GM12864 (cell line): ENCODE measurements around the gene SOBP.

Source experiments
- DNase-seq: peaks from one replicate; pipeline ENCODE4 v3.0.0-alpha.2; 2011; ENCODE audit warnings: low read depth
- H3K4me3 ChIP-seq: 2 replicates; pipeline ENCODE4 v1.5.1; 2011; ENCODE audit warnings: mild to moderate bottlenecking, low read depth, low read length, control low read depth
- TF ChIP-seq, protein P1 (sequence below): IDR thresholded peaks from 2 replicates; pipeline ENCODE4 v1.5.1; 2011; ENCODE audit warnings: low read depth, mild to moderate bottlenecking, moderate library complexity, low read length, control low read depth, inconsistent platforms; ENCODE audit errors: missing control alignments

SOBP gene

DNA sequence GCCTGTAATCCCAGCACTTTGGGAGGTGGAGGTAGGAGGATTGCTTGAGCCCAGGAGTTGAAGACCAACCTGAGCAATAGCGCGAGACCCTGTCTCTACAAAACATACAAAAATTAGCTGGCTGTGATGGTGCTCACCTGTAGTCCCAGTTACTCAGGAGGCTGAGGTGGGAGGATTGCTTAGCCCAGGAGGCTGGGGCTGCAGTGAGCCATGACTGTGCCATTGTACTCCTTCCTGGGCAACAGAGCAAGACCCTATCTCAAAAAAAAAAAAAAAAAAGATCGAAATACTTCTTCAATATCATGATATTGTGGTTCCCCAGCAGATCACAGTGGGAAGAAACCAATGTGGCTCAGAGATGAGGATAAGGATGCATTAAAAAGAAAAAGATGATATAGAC is 47.6 kb downstream of the SOBP start:
- TF ChIP-seq, protein P1, sequence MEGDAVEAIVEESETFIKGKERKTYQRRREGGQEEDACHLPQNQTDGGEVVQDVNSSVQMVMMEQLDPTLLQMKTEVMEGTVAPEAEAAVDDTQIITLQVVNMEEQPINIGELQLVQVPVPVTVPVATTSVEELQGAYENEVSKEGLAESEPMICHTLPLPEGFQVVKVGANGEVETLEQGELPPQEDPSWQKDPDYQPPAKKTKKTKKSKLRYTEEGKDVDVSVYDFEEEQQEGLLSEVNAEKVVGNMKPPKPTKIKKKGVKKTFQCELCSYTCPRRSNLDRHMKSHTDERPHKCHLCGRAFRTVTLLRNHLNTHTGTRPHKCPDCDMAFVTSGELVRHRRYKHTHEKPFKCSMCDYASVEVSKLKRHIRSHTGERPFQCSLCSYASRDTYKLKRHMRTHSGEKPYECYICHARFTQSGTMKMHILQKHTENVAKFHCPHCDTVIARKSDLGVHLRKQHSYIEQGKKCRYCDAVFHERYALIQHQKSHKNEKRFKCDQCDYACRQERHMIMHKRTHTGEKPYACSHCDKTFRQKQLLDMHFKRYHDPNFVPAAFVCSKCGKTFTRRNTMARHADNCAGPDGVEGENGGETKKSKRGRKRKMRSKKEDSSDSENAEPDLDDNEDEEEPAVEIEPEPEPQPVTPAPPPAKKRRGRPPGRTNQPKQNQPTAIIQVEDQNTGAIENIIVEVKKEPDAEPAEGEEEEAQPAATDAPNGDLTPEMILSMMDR = no peak
- no peak for DNase-seq
- no peak overlapping the region for H3K4me3 ChIP-seq

DNA sequence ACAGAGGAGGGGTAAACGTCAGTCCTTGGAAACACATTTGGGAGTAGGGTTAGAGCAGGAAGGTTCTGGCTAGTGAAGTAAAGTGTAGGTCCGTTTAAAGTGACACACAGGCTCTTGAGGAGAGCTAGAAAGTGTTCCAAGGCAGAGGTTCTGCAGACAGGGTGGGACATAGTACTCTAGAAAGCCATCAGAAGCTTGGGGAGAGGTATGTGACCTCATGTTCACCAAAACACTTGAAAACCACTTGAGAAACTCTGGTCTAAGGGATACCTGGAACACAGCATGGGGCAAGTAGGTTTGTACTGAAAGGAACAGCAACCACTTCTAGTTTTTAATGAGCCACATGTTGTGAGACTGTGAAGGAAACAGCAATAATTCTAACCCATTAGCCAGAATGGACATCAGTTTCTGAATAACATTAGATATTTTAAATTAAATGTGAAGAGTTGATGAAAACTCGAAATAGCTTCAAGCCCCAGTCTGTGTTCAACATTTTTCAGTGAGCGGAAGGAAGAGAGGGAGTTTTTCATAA is 49.0 kb downstream of the SOBP start:
- no peak for DNase-seq
- H3K4me3 ChIP-seq = no peak overlapping the region
- TF ChIP-seq, protein P1 = no peak

DNA sequence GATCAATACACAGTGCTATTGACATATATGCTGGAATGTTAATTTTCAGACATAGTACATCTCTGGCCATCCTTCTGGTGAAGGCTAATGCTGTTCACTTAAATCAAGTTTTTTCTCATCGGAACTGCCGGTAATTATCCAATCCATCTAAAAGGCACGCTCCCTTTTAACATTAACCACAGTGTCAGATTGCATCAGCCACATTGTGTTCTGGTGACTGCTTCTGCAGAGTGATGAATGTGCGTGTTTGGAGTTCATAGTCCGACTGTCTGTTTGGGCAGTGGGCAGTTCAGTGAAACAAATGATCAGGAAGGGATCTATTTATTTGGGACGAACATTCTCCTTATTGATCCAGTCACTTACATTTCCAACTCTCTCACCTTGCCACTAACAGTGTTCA is 49.5 kb downstream of the SOBP start:
- no peak for DNase-seq
- H3K4me3 ChIP-seq = no peak overlapping the region
- TF ChIP-seq, protein P1 = no peak

DNA sequence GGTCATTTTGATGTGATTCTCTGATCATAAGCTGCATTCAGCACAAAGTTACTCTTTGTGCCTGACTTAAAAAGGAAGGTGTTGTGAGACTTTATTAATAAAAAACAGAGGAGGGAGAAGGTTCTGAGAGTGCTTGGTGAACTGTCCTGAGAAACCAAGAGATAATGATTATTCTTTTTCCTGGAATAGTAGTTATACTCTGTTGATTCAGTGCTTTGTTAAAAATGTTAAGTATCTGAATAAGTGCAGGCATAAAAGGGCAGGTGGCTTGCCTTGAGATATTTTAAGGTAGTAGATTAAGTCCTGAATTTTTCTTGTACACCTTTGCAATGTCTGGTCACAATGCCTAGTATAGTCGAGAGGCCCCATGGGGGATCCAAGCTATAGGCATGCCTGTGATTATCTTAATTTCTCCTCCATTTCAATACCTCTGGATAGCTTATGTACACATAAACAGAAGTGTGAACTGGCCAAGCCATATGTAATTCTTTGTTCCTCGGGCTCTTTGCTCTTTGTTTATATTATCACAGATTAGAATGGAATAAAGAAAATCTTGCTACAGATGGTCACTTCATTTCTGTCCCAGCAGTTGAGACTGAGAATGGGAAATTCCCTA is 50.0 kb downstream of the SOBP start:
- DNase-seq = no peak
- TF ChIP-seq, protein P1 = no peak
- no peak overlapping the region for H3K4me3 ChIP-seq

DNA sequence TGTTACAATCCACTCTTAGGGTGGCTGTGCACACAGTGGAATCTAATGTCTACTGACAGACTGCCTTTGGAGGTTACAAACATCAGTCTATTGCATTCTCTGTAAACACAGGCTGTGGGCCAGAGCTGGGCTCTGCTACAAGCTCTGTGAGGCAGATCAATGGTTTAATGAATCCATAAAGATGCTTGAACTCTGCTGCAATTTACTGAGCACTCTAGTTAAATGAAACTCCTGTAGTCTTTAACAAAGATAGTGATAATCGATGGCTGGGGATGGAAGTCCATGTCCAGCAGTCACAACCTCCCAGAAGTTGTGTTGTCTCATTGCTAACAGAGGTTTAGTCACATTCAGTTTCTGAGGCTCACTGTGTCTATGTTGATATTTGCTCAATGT is 50.5 kb downstream of the SOBP start:
- H3K4me3 ChIP-seq = no peak overlapping the region
- TF ChIP-seq, protein P1 = no peak
- no peak for DNase-seq

DNA sequence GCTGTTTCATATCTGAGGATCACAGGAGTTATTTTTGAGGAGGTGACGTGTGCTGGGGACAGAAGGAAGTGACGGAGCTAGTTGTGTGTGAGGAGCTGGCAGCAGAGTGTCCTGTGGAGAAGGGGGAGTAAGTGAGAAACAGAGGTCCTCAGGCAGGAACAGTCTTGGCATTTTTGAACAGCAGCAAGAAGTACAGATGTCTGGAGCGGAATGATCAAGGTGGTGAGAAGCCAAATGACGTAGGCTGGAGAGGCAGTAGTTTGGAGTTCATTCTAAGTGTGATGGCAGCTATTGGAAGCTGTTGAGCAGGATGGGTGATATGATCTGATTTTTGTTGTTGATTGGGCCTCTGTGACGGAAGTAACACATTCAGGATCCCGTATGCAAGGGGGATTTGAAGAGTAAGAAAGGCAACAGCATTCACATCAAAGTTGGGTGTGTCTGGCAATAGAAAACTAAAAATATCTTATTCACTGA is 52.3 kb downstream of the SOBP start:
- no peak for DNase-seq
- TF ChIP-seq, protein P1 = no peak
- no peak overlapping the region for H3K4me3 ChIP-seq

DNA sequence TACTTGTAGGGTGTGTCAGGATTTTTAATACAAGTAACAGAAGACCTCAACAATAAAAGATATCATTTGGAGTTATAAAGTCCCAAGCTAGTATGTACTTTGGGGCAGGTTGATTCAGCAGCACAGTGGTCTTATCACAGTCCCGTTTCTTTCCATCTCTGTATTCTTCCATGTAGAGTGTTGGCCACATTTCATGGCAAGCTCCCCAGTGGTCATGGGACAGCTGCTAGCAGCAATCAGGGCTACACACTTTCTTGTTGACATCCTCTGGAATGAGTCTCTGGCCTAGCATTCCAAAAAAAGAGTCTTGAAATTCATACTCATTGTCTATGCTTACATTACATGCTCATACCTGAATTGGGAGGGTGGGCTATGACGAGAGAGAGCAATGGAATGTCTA is 53.2 kb downstream of the SOBP start:
- DNase-seq = no peak
- no peak overlapping the region for H3K4me3 ChIP-seq
- TF ChIP-seq, protein P1 = no peak
